ENCODE results near the gene IRS2.

IRS2 gene

DNA sequence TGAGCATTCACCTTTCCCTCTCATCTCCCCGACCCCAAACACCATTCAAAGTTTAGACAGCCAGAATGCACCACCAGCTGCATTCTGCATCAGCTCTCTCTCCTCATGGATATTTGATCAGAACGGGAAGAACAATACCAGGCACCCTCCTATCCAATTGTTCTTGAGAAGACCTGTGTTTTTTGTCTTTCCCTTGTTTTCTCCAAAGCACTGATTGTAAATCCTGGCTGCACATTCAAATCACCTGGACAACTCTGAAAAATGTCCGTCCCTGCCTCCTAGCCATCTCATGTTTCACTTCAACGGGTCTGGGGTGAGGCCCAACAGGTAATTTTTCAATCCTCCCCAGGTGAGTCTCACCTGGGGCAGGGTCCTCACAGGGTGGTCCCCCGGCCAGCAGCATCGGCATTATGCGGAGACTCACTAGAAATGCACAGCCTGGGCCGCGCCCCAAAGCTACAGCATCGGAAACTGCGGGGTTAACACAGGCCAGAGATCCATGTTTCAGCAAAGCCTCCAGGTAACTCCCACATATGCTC, 5.5 kb downstream of the IRS2 start:
- no peak for DNase-seq

DNA sequence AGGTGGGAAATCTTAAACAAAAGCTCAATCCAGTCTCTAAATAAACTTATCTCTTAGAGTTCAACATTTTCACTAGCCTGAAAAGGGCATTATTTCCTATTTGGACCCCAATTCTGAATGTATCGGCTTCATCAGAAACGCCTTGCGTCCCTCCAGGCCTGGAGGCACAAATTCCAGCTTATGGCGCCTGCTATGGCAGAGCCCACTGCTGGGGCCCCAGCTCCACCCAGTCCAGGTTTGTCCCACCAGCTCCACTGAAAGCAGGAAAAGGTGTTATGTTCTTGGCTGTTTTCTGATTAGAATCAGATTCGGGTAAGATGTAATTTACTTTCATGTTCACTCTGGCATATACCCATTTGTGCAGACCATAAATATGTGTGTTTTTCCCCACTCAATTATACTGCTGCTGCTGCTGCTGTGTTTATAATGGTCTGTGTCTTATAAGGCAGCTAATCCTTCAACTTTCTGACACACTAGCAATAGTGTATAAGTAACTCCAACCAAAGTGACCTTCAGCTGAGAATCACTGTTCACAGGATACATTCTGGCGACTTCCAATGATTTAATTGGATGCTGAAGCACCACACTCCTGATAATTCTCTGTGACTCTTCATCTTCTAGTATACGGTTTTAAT, 6.4 kb downstream of the IRS2 start:
- DNase-seq, result no peak

- DNase-seq, result no peak
Measured at GRCh38 chr13:109779074-109779473, 7.3 kb downstream of the IRS2 start.

GRCh38 chr13:109778102-109778542, 8.3 kb downstream of the IRS2 start:
- peak; percentile 56 for DNase-seq

- DNase-seq, result peak; percentile 40
Measured at GRCh38 chr13:109776575-109776974, 9.8 kb downstream of the IRS2 start.

DNA sequence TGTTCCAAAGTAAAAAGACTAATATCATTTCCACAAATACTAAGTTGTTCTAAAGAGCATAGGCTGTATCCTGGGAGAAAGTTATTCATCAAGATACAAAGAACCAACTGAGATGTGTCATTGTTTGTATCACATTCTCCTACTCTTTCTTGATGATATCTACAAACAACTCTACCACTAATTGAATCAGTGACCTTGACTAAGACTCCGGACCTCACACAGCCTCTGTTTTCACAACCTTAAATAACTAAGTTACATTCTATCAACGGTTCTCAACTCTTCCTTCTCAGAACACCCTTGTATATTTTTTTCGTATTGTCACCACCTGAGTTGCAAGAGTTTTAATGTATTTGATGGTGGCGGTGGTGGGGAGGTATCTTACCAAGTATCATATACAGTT, 12.6 kb downstream of the IRS2 start:
- DNase-seq, result no peak

- no peak for DNase-seq
Measured at GRCh38 chr13:109773276-109773675, 13.1 kb downstream of the IRS2 start.

GRCh38 chr13:109771926-109772325, 14.5 kb downstream of the IRS2 start:
- no peak for DNase-seq

DNA sequence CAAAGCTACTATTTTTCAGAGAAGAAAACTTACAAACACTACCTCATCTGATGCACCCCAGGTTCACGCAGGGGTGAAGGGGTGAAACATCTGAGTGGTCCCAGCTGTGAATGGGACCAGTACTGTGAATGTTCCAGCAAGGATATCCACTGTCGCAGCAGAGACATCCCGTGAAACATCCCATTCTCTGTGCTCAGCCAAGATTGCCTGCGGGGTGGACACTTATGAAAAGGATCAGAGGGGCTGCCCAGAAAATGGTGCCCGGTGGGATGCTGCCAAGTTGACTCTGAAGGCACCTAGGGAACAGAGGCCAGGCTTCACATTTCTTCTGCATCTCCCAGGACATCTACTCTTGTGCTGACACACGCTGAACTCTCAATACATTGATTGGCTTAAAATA, 15.9 kb downstream of the IRS2 start:
- no peak for DNase-seq

DNA sequence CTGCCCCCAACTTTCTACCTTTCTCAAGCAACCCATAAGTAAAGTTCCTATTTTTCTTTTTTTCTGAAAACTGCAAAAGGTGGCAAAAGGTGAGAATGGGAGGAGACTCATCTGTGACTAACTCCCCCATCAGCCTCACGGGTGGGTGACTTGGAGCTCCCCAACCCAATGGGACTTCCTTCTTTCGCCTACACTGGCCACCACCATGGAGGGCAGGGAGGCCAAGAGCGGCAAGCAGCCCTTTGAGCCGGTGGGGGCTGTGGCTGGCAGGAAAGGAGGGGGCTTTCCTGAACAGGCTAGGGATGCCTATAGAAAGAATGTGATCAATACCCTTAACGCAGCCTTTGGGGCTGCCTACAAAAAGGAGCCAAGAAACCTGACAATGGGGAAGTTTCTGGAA, 16.5 kb downstream of the IRS2 start:
- no peak for DNase-seq

GRCh38 chr13:109769275-109769674, 17.1 kb downstream of the IRS2 start:
- DNase-seq, result no peak

- no peak for DNase-seq
Measured at GRCh38 chr13:109768616-109769015, 17.8 kb downstream of the IRS2 start.

DNA sequence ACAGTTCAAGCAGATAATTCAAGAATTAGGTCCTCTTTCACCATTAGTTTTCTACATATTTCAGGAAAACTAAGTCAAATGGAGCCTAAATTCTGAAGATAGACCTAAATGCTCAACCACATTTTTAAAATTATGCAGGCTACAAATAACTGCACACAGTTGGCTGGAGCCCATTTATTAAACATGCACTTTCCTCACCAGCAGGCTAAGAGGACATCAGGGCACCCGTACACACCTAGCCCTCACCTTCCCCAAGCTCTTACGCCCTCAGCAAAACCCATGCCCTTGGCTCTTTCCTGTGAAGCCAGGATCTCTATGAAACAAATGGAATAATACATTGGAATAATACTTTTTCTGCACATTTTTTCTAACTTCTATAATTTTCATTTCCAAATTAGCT, 18.2 kb downstream of the IRS2 start:
- no peak for DNase-seq

GRCh38 chr13:109767023-109767422, 19.4 kb downstream of the IRS2 start:
- DNase-seq, result no peak

GRCh38 chr13:109764470-109765291, 21.7 kb downstream of the IRS2 start:
- DNase-seq, result peak; percentile 54

GRCh38 chr13:109764045-109764444, 22.3 kb downstream of the IRS2 start:
- DNase-seq, result no peak

DNA sequence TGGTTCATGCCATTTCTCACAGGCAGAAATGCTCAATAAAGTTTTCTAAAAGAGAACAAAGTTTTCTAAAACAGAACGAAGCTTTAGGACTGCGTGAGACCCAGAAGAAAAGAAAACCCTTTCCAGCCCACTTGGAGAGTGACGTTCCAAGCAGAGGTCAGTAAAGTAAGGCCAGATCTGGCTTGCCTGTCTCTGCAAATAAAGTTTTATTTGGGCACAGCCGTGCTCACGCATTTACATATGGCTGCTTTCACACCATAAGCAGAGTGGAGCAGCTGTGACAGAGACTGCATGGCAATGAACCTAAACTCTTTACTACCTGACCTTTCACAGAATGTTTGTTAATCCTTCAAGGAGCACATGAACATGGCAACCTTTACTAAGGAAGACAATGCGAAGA, 23.6 kb downstream of the IRS2 start:
- no peak for DNase-seq

DNA sequence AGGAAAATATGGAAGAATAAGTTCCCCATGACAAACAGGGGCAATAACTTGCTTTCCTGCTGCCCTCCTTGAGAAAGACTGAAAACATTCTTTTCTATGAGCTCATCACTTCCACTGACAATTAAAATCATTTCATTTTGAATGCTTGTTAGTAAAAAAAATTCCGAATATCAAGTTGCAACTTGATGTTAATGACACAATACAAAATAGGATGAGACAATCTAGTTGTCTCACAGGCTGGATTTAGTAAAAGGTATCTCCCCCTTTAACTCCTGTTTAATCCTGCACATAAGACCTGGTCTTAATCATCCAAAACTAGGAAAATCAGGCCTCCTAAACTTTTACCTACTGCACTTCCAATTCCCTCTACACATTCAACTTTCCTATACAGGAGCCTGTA, 24.7 kb downstream of the IRS2 start:
- peak; percentile 31 for DNase-seq

DNA sequence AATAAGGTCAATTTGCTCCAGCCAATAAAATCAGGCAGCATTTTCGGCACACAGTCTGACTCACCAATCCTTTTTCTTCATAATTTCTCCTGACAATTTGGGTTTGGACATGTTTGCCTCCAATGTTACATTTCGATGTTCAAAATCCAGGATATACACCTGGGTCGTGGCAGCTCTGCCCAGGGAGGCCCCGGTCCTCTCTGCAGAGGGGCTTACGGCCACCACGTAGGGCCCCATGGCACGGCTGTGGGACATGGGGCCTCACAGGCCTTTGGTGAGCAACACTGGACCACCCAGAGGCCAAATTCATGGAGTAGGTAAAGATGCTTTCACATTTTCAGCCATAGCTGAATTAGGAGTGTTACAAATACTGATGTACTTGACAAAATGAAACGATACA, 25.4 kb downstream of the IRS2 start:
- DNase-seq, result no peak

GRCh38 chr13:109760402-109760801, 26.0 kb downstream of the IRS2 start:
- no peak for DNase-seq

GRCh38 chr13:109759609-109760008, 26.8 kb downstream of the IRS2 start:
- no peak for DNase-seq

GRCh38 chr13:109758937-109759480, 27.4 kb downstream of the IRS2 start:
- DNase-seq, result no peak

- no peak for DNase-seq
Measured at GRCh38 chr13:109756778-109757177, 29.6 kb downstream of the IRS2 start.

GRCh38 chr13:109755997-109756396, 30.4 kb downstream of the IRS2 start:
- DNase-seq, result no peak

Measured in fibroblast of skin of right biceps (primary cell).